HuH-7.5 (cell line): ENCODE measurements around the gene KCNE1.

Experiments used
- DNase-seq: peaks from one replicate; pipeline ENCODE4 v3.0.0; 2011; ENCODE audit warnings: low spot score

Gene KCNE1

DNA sequence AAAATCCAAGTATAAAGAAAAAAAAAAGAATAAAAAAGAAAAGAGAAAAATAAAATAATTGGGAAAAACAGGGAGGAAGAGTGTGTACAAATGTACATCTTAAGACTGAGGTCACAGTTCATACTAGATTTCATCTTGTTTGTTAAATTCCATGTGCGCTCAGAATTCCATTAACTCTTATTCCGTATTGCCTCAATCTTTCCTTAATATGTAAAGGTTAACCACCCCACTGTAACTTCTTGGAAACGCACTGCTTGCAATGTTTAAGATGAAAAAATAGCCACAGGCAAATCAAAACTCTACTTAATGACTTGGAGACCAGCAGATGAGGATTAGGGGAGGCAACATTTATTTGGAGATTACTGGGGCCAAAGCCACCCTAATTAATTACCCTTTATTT is 23.9 kb upstream of the KCNE1 start:
- no peak for DNase-seq

DNA sequence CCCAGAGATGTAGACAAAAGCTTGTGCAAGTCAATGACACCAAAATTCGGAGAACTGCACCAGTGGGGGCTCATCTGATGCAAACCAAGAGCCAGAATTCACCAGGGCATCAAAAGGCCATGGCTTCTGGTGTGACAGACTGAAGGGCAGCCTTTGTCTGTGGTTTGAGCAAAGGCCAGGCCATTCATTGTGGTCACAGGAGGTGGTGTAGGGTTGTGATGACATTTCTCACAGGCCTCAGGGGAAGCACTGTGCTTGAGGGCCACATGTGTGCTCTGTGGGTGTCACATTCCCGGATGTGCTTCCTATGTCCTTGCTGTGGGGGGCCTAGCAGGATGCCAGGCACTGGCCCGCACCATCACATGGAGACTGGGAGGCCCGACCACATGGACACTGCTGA is 22.5 kb upstream of the KCNE1 start:
- DNase-seq, result no peak

DNA sequence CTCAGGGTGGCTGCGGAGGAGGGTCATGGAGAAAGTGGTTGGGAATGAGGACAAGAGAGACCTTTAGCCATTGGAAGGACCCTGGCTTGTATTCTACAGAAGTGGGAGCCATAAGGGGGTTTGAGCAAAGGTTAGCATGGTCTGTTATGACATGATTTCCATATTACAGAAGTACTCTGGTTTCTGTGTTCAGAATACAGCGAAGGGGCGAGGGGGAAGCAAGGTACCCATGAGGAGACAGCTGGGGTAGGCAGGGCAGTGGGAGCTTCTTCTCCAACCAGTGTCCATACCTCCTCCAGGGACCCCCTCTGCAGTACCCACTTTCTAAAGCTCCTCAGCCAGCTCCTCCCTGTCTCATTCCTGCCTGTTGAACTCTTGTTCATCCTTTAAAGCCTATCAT is 21.9 kb upstream of the KCNE1 start:
- no peak for DNase-seq

DNA sequence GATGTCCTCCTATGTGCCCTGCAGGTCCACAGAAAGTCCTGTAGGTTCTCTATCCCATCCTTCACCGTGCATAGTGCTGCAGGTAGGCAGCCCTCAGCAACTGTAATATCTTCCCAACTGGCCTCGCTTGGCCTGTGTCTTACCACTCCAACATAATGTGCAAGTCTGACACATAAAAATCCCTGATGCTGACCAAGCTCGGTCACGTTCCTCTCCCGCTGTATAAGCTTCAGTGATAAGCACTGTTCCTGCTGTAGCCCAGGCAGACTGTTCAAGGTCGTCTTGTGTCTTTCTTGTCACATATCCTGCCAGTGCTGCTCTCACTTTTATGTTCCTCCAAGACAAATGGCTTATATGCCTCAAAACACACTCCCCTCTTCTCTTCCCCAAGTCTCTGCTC is 19.4 kb upstream of the KCNE1 start:
- DNase-seq, result no peak

DNA sequence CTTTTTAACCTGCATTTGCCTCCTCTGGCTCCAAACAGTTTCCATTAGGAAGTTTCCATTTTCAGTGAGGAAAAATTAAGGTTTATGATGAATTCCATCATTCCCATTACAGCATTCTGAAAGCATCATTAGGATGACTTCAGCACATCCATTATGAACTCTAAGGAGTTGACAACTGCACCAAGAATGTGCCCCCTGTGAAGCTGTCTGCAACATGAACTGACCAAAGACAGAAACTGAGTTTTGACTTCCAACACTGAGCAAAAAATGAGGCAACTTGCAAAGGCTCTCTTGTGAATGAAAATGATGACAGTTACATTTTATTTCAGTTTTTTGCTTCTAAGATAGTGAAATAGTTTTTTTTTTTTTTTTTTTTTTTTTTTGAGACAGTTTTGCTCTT is 18.3 kb upstream of the KCNE1 start:
- DNase-seq, result no peak

DNA sequence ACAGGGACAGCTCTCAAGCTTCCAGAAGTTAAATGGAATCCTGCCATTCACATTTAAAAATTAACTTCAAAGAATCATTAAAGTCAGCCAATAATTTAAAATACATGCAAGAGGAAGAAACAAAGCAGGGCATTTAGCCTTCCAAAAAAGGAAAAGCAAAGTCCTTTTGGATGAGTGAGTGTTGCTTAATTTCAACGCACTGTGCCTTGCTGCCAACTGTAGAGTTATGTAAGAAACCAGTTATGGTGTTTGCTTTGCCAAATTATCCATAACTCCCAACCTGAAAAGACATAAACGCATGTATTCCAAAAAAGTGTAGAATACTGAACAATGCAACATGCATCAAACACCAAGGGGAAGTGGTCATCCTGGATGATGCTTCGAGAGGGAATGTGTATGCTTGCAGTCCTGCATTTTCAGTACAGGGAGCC is 16.1 kb upstream of the KCNE1 start:
- no peak for DNase-seq

DNA sequence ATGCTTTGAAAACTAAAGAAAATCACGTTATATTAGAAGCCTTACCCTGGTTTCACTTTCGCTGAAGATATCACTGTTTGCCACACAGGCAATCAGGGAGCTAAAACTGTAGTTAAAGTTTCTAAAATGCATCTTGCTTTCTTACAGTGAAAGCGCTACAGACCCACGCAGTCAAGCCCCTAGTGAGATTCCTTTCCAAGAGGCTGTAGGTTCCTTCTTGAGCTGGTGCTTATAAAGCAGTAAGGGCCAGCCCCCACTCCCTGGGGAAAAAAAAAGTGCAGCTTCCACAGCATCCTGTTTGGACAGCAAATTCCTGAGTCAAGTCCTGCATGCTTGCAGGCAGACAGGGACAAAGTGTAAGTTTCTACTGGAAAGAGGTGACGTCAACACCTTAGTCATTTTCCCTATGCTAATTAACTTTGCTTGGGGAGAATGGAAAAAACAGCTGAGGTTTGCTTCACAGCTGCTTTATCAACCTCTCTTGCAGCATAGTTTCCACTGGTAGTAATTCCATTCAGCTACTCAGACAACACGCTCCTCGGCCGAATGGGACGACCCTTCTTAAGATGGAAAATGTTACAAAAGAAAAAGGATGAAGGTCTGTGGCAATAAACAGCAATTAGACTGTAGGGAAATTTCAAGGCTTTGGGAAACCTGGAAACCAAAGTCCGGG is 14.7 kb upstream of the KCNE1 start:
- DNase-seq, result no peak

DNA sequence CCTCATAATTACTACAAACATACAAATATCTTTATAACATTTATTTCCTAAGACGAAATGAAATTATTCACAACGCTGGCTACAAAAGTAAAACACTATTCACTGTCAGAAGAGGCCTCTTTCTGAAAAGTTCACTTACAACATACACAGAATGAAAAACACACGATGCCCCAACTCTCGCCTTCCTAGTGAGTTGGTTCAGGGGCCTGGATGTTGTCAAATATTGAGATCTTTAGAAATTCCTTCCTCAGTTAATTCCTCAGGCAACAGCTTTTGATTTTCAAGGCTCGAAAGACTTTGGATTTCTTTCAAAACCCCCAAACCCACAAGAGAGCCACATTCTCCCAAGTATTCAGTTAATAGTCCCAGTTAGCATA is 14.2 kb upstream of the KCNE1 start:
- no peak for DNase-seq

DNA sequence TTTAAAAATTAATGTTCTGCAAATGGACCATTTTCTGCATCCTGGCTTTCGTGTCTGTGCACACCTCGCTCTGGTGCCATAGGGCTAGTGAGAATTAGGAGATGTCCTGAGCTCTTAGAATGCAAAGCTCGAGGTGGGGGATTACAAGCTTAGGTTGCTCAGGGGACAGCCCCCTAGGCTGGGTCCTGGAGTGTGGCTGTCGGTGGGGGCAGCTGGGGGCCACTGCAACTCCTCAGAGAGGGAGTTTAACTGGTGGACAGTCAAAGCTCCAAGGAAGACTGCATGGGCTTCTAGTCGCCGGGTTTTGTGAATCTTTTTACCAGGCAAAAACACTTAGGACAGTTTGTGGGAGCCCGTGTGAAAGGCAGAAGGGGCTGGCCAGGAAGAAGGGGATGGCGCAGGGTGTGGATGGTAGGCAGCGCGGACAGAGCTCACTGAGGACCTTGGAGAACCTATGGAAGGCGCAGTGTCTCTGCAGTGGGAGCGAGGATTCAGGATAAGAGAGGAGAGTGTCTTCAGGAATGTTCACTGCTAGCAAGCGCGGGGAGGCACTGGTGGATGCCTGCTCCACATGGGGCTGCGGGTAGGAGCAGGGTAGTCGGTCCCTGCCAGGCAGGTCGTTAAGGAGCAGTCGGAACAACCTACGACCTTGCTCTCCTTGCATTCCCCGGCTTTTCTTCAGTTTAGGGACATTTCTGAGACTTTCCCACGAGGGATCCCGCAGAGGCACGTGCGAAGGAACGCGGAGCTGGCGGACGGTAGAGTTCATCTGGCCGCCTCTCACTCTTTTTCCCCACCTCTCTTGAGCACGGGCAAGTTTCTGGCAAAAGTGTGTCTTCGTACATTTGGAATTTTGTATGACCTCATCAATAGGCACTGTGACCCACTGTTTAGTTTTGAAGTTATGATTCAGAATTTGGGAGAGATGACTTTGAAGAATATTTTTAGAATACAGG is 12.9 kb upstream of the KCNE1 start:
- DNase-seq, result no peak

DNA sequence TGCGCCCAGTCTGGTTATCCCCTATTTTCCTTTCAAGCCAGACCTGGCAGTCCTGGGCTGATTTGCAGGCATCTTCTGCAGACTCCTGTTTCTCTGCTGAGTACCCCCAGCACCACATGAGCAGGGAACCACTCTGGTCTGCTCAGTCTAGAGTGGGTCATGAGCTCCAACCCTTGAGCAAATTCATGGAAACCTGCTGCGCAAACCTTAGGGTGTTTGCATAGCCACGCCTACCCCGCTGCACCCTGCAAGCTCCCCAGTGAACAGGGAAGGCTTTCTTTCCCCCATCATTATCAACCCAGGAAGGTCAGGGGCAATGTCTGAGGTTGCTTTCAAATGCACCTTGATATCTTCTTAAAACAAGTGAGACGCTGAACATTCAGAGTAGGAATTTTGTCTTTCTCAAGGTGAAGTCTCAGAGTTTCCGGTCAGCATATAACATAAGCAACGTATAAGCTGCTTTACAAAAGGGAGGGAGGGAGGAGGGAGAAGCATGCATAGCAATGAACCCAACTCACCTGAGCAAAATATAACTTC is 11.1 kb upstream of the KCNE1 start:
- no peak for DNase-seq

DNA sequence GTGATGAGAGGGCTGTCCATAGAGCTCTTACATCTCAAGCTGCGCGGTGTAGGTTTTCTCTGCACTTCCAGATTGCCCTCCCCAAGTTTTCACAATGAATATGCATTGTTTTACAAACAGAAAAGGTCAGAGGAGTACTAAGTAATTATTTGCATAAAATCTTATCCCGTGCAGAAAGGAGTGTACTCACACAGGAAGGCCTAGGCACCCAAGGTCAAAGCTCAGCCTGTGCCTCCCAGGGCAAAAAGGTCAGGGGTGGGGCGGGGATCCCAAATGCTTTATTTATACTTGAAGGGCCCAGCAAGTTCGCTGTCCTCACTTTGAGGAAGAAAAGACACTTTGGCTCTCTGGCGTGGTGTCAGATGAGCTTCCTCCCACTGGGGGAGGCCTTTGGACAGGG is 10.3 kb upstream of the KCNE1 start:
- no peak for DNase-seq

DNA sequence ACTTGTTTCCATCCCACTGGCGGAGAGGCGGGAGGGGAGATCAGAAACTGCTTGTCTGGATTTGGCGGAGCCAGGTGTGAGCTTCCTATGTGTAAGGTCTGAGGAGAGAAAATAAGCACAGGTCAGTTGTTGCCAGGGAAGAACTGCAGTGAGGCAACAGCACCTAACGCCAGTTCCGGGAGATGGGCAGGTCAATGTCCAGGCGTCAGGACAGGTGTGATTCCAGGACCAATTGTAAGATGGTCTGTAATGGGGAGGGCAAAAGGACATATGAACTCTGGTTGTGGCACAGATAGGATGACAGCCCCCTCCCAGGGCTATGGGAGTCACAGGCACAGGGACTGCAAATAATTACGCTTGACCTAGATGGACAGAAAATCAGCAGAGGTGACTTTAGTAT is 9.6 kb upstream of the KCNE1 start:
- DNase-seq, result no peak

DNA sequence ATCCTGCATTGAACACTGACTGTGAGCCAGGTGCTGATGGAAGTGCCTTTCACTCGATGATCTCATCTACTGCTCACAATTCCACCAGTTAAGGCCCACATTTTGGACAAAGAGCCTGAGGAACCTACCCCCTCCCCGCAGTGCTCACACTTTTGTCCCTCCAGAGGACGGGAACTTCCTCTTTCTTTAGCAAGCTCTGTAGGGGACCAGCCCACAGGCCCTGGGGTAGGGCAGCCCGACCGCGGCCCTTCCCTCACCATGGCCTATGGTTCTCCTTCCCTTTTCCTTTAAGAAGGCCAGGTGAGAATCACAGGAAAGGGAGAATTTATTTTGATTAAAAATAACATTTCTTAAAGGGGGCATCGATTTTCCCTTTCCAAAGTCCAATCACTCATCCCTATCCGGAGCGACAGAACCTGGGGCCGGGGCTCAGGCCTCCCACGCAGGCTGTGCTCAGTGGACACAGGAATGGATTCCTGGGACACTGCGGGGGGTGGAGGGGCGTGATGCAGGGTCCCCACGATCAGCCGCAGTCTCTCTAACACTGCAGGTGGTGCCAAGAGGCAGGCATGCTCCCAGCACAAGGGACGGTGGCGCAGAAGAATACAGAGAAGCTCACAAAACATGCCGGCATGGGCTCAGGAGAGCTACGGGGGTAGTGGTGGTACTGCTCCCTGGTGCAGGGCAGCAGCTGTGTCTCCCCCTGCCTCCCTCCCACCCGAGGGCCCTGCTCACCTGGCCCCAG is 8.9 kb upstream of the KCNE1 start:
- no peak for DNase-seq

DNA sequence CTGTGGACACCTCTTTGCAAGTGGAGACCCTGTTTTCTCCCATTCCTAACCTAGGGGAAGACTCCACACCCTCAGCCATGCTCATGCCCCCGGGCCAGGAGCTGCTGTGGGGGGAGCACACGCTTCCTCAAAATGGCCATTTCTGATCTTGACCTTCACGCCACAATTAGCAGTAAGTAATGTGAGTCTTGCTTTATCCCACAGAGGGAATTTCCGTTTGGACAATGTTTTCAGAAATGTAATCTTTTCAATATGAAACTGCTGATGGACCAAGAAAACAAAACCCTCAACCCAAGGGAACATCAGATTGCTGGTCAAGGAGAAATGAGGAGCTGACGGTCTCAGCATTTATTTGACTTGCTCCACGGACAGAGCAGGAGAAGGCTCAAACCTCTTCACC is 8.3 kb upstream of the KCNE1 start:
- DNase-seq, result no peak

DNA sequence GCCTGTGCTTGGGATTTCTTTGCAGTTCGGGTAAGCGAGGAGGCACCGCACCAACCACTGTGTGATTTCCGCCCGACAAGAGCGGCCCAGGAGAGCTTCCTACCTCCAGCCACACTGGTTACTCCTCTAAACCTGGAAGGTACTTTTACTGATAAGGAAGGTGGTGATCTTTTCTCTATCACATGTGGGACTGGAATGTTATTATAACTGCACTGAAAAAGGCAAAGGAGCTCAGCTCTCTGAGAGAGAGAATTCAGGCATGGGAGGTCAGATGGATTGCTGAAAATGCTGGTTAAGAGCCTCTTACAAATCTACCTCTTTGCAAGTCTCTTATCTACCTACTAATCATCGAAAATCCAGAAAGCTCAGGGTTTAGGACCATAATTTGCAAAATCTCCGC is 7.7 kb upstream of the KCNE1 start:
- no peak for DNase-seq

DNA sequence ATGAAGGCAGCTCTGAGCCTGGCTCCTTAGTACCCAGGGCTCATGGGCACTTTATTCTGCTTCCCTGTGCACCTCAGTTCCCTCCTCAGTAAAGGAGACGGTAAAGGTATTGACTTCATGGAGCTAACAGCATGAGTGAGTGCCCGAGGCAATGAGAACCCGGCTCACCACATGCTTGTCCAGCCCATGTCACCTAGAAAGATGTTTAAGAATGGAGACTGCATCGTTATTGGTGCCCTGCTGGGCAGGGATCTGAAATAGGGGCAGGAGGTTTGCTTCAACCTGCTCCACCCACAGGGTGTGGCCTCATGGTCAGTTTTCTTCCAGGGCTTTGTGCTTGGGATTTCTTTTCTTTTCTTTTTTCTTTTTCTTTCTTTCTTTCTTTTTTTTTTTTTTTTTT is 7.0 kb upstream of the KCNE1 start:
- DNase-seq, result no peak

DNA sequence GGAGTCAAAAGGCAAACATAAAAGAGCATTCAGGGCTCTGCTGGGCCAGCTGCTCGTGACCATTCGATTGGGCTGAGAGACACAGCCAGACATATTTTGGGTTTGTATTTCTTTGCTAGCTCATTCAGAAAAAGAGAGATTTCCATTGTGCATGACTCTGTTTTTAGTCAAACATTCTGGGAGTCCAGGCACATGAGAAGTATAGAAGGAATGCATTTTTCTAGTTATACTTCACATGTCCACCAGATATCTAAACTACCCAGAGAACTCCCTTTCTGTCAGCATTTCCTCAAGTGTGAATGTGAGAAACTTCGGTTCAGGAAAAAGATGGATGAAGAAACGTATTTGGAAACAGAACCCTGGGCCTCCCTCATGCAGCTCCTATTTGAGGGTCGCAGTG is 6.3 kb upstream of the KCNE1 start:
- no peak for DNase-seq

DNA sequence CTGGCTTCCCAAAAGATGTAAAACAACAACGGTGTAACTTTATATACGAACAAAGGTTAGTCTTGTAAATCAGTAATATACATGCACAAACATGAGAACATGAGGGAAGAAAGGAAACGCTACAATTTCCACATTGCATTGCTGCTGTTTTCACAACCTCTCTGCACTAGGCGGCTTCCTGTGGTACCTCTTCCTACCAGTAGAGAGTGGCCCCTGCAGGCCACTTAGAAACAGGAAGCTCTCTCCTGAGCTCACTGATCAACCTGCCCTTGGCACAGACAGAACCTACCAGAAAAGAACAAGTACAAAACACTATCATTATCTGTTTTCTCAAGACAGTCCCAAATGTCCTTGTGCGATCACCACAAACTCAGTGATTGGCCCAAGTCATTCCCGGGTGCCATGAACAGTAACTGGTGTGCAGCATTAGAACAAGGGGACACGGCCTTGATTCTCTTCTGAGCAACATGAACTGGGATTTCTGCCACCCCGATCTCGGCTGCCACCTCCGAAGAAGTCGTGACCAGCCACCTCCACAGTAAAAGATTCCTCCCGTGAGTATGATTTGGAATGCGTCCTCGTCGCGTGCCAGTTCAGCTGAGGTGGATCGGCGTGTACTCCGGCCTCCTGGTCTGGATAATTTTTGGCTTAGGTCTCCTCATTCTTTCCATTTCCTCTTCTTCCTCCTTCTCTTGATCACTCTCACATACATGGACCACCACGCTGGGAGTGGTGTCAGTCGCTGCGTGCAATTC is 5.7 kb upstream of the KCNE1 start:
- no peak for DNase-seq

DNA sequence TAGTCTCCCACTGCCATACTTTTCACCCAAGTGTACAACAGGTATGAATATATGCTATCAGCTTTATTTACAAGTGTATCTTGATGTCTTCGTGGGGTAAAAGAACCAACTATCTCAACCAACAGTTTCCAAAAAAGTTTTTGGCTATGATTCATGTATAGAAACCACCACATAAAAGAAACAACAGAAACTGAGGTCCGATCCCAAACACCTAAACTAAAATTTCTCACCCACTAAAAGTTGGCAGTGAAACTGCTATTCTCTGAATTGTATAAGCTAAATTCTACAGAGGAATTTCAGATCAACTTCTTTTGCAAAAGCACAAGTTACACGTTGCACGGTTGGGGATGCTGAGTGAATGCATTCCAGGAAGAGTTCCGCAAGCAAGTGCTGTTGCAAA is 5.0 kb upstream of the KCNE1 start:
- DNase-seq, result no peak

DNA sequence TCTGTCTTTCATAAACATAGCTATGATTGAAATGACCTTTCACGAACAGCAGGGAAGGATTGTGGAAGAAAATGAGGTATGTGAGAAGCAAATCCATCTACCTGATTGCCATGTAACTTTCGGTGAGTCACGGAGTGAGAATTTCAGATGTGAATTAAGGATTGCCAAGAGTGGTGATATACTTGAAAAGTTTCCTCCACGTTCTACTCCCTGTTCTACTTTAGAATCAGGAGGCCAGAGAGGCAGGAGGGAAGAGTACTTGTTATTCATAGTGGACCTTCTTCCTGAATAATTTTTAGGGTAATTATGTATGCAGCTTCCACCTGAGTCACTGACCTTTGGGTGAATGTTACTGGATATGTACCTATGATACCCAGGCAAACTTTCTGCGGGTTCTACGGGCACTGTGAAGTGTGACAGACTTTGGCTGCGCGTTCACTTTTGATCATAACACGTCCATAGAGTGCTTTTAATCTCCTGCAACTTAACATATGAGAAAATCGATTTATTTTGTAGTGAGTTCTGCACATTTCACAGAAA is 2.6 kb upstream of the KCNE1 start:
- DNase-seq, result no peak

DNA sequence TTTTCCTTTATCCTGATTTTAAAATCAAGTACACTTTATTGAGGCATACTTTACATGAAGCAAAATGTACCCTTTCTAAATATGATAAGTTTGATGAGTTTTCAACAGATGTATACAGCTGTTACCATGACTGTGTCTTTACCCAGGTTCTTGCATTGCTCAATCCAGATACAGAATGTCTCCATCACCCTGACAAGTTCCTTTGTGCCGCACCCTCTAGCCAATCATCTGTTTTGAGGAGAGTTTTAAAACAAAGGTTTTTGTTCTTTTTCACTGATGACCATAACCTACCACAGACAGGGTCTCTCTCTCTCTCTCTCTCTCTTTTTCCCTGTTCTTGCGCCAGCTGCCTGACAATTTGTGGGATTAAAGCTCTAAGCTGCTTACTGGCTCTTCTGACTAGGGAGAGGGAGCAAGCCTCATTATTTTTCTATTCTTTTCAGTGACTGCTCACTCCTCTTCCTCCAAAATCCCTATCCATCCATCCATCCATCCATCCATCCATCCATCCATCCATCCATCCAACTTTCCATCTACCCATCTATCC is 1.2 kb upstream of the KCNE1 start:
- DNase-seq, result no peak
